IPS-18c (cell line): ENCODE data around the gene CLPTM1.
A peak's percentile ranks its signal among the peaks of the same experiment; 100 is the strongest.
"Not testable (repeated sequence)": the region's sequence is repeated elsewhere in the genome, so short reads cannot be mapped to it uniquely, and the experiment has no call there.

Experiments used
- H3K4me3 ChIP-seq: 2 replicates; pipeline ENCODE4 v1.7.0; 2013; ENCODE audit warnings: low read depth, mild to moderate bottlenecking, low read length, moderate library complexity; ENCODE audit not compliant: insufficient read depth
- H3K9me3 ChIP-seq: one replicate; pipeline ENCODE4 v1.6.1; 2013; ENCODE audit warnings: mild to moderate bottlenecking, low read length, moderate library complexity; ENCODE audit not compliant: control insufficient read depth, insufficient read depth

Gene CLPTM1

GRCh38 chr19:44954649-44955504 is at the start of gene CLPTM1:
TSS of gene CLPTM1 (plus strand) at chr19:44955380. CDS start at chr19:44955396, 16 bp downstream.
- H3K9me3 ChIP-seq, result no peaks in the 10 kb centered on the region
- H3K4me3 ChIP-seq, result peak within 1 kb of the TSS; percentile 77

- H3K4me3 ChIP-seq, result peak within 1 kb of the TSS; percentile 62
- no peaks in the 10 kb centered on the region for H3K9me3 ChIP-seq
Measured at GRCh38 chr19:44905437-44906160, 49.6 kb upstream of the CLPTM1 start, which contains the start of gene APOE. TSS of gene APOE (plus strand) at chr19:44905796. CDS start at chr19:44906625, 829 bp downstream.

- Histone ChIP-seq H3K9me3 (no peaks in the 10 kb centered on the region), H3K4me3 (no peak overlapping the region; the same call in 1 of the 2 replicates)
Measured at GRCh38 chr19:44907613-44908012, 47.6 kb upstream of the CLPTM1 start.

- Histone ChIP-seq H3K9me3 (no peaks in the 10 kb centered on the region), H3K4me3 (no peak overlapping the region)
Measured at GRCh38 chr19:44908074-44908835, 46.9 kb upstream of the CLPTM1 start.

- Histone ChIP-seq H3K9me3 (no peaks in the 10 kb centered on the region), H3K4me3 (no peak overlapping the region)
Measured at GRCh38 chr19:44908836-44909261, 46.3 kb upstream of the CLPTM1 start.

GRCh38 chr19:44909775-44910174 is 45.4 kb upstream of the CLPTM1 start:
- no peak overlapping the region for H3K4me3 ChIP-seq

GRCh38 chr19:44911896-44912295 is 43.3 kb upstream of the CLPTM1 start:
- not testable (repeated sequence) for H3K4me3 ChIP-seq, H3K9me3 ChIP-seq

More at GRCh38 chr19:44909775-44910174, 45.4 kb upstream of the CLPTM1 start:
- H3K9me3 ChIP-seq, result no peaks in the 10 kb centered on the region

GRCh38 chr19:44912854-44913253 is 42.3 kb upstream of the CLPTM1 start:
- no peaks in the 10 kb centered on the region for H3K9me3 ChIP-seq
- no peak overlapping the region for H3K4me3 ChIP-seq

GRCh38 chr19:44913512-44914432 is 41.4 kb upstream of the CLPTM1 start:
- H3K4me3 ChIP-seq, result peak overlapping the region; percentile 57; the same call in 1 of the 2 replicates
- H3K9me3 ChIP-seq, result not testable (repeated sequence)

- peak within 1 kb of the TSS; percentile 57 for H3K4me3 ChIP-seq
- not testable (repeated sequence) for H3K9me3 ChIP-seq
Measured at GRCh38 chr19:44914433-44915206, 40.6 kb upstream of the CLPTM1 start, which contains the start of gene APOC1. TSS of gene APOC1 (plus strand) at chr19:44914608. CDS start at chr19:44914892, 284 bp downstream.

GRCh38 chr19:44924243-44924725 is 30.9 kb upstream of the CLPTM1 start:
- H3K4me3 ChIP-seq, result no peak overlapping the region
- H3K9me3 ChIP-seq, result peaks cover 2% of the 10 kb centered on the region

GRCh38 chr19:44925114-44925891 is 29.9 kb upstream of the CLPTM1 start:
- Histone ChIP-seq H3K9me3 (no peaks in the 10 kb centered on the region), H3K4me3 (no peak overlapping the region)

GRCh38 chr19:44926245-44927077 is 28.7 kb upstream of the CLPTM1 start:
- not testable (repeated sequence) for H3K9me3 ChIP-seq
- H3K4me3 ChIP-seq, result peak overlapping the region; percentile 28; the same call in 1 of the 2 replicates

GRCh38 chr19:44927746-44928145 is 27.4 kb upstream of the CLPTM1 start:
- no peak overlapping the region for H3K4me3 ChIP-seq
- H3K9me3 ChIP-seq, result no peaks in the 10 kb centered on the region
